Stimulated activated CD4-positive, alpha-beta T cell treated with anti-CD3 and anti-CD28 coated beads, Interleukin-12 subunit alpha, Interleukin-12 subunit beta, amount 100 ng/mL, for 48 hours (primary cell): Measurements from ENCODE around the gene ZP2.
"Not testable (repeated sequence)": the region's sequence is repeated elsewhere in the genome, so short reads cannot be mapped to it uniquely, and the experiment has no call there.

Experiments
- DNase-seq, 3 donors: peaks; one replicate each; pipeline ENCODE4 v3.0.0-alpha.2; 2020; ENCODE audit warnings: low read depth in 2 of 3, low spot score in 1 of 3

ZP2 gene

GRCh38 chr16:21152160-21153030 is 59.0 kb downstream of the ZP2 start:
- not testable (repeated sequence) for DNase-seq

GRCh38 chr16:21150375-21151001 is 60.9 kb downstream of the ZP2 start, which contains the start of gene DNAH3:
Gene DNAH3 (minus strand): TSS chr16:21150846. CDS start chr16:21150319, 527 bp downstream.
- DNase-seq = no peak
